Skeletal muscle satellite cell (primary cell): ENCODE measurements around the gene WDR59.

Experiments
- H3K27me3 ChIP-seq: 2 replicates; pipeline ENCODE4 v1.7.0; 2013; ENCODE audit warnings: low read length; ENCODE audit not compliant: control insufficient read depth, insufficient read depth
- H3K36me3 ChIP-seq: 2 replicates; pipeline ENCODE4 v1.7.0; 2013; ENCODE audit warnings: mild to moderate bottlenecking, control low read depth, low read length; ENCODE audit not compliant: insufficient read depth
- H3K4me1 ChIP-seq: 2 replicates; pipeline ENCODE4 v1.7.0; 2013; ENCODE audit warnings: low read length; ENCODE audit not compliant: control insufficient read depth, insufficient read depth
- H3K4me2 ChIP-seq: 2 replicates; pipeline ENCODE4 v1.7.0; 2013; ENCODE audit warnings: mild to moderate bottlenecking, low read length
- H3K4me3 ChIP-seq: 2 replicates; pipeline ENCODE4 v1.7.0; 2013; ENCODE audit warnings: low read length
- H3K9ac ChIP-seq: 2 replicates; pipeline ENCODE4 v1.7.0; 2013; ENCODE audit warnings: mild to moderate bottlenecking, low read depth, low read length, moderate library complexity
- H3K9me3 ChIP-seq: replicated peaks from 2 replicates; pipeline ENCODE4 v1.7.0; 2013; ENCODE audit warnings: mild to moderate bottlenecking, control low read depth, low read length

The WDR59 gene

DNA sequence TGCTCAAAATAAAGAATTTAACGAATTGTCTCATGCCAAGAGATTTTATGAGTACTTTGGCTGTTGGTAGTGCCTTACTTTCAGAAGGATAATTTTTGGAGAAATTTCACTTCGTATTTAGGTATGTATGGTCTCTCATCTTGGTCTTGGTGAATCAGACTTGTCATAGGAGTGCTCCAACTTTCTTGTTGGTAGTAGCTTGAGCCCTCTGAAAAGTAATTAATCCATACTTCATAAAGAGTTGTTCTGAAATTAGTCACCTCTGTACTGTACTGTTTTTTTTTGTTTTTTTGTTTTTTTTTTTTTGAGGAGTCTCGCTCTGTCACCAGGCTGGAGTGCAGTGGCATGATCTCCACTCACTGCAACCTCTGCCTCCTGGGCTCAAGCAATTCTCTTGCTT, 25.5 kb upstream of the WDR59 start:
- Histone ChIP-seq H3K4me1 (peaks cover 31% of the 10 kb centered on the region), H3K36me3 (peaks cover 3% of the 10 kb centered on the region), H3K4me2 (no peak overlapping the region), H3K4me3 (no peak overlapping the region), H3K9me3 (no peaks in the 10 kb centered on the region), H3K27me3 (no peaks in the 10 kb centered on the region), H3K9ac (no peak overlapping the region)

DNA sequence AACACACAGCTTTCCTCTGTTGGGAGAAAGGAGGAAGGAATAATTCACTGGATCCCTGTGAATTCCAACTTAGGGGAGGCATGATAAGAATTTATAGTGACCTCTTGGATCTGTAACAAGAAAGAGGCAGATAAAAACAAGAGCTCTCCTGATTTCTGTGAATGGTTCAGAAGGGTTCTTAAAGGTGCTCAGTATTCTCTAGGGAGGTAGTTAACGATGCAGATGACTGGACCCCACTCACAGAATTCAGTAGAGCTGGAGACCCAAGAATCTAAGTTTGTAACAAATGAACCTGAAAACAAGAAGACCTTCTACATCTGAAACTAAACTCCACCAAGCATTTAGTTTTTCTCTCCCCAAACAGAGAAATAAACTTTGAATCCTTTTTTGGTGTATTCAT, 22.5 kb upstream of the WDR59 start:
- Histone ChIP-seq H3K4me2 (no peak overlapping the region), H3K9ac (no peak overlapping the region), H3K36me3 (peaks cover 10% of the 10 kb centered on the region), H3K9me3 (no peaks in the 10 kb centered on the region), H3K4me3 (no peak overlapping the region), H3K4me1 (peaks cover 22% of the 10 kb centered on the region), H3K27me3 (no peaks in the 10 kb centered on the region)

- H3K4me1 ChIP-seq: peaks cover 19% of the 10 kb centered on the region
- H3K27me3 ChIP-seq: no peaks in the 10 kb centered on the region
- H3K4me3 ChIP-seq: no peak overlapping the region
- no peak overlapping the region for H3K9ac ChIP-seq
- H3K9me3 ChIP-seq: no peaks in the 10 kb centered on the region
- peaks cover 10% of the 10 kb centered on the region for H3K36me3 ChIP-seq
- H3K4me2 ChIP-seq: no peak overlapping the region
Observed at GRCh38 chr16:75005697-75006096, 20.8 kb upstream of the WDR59 start.

DNA sequence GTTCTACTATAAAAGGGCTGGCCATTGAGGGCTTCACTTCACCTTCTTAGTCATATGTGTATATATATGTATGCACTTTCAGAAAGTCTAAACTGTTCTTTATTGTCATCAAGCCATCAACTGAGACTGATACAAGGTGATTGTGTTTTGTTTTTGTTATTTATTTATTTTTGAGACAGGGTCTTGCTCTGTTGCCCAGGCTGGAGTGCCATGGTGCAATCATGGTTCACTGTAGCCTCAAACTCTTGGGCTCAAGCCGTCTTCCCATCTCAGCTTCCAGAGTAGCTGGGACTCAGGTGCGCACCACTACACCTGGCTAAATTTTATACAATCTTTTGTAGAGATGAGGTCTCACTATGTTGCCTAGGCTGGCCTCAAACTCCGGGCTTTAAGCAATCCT, 19.5 kb upstream of the WDR59 start:
- H3K4me1 ChIP-seq: peaks cover 18% of the 10 kb centered on the region
- H3K9ac ChIP-seq: no peak overlapping the region
- H3K36me3 ChIP-seq: peaks cover 10% of the 10 kb centered on the region
- H3K4me2 ChIP-seq: no peak overlapping the region
- H3K27me3 ChIP-seq: no peaks in the 10 kb centered on the region
- H3K9me3 ChIP-seq: no peaks in the 10 kb centered on the region
- H3K4me3 ChIP-seq: no peak overlapping the region

DNA sequence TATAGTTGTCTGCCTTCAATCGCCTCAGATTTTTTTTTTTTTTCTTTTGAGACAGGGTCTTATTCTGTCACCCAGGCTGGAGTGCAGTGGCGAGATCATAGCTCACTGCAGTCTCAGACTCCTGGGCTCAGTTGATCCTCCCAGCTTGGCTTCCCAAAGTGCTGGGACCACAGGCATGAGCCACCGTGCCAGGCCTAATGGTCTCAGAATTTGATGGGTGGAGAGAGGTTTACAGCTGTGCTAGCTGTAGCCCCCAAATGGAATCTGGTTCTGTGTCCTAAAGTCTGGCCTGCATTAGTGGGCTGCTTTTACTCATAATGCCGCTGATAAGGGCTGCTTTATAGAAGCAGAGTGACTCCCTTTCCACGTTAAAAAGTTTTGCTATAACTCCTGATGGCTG, 19.0 kb upstream of the WDR59 start:
- peaks cover 18% of the 10 kb centered on the region for H3K4me1 ChIP-seq
- H3K4me2 ChIP-seq: no peak overlapping the region

GRCh38 chr16:75002474-75002873, 17.6 kb upstream of the WDR59 start:
- Histone ChIP-seq H3K4me3 (no peak overlapping the region), H3K36me3 (peaks cover 7% of the 10 kb centered on the region), H3K9me3 (no peaks in the 10 kb centered on the region), H3K4me2 (no peak overlapping the region), H3K4me1 (peaks cover 18% of the 10 kb centered on the region), H3K27me3 (no peaks in the 10 kb centered on the region), H3K9ac (no peak overlapping the region)

More for the DNA sequence above, 19.0 kb upstream of the WDR59 start:
- H3K9ac ChIP-seq: no peak overlapping the region
- H3K4me3 ChIP-seq: no peak overlapping the region
- no peaks in the 10 kb centered on the region for H3K9me3 ChIP-seq
- H3K36me3 ChIP-seq: peaks cover 10% of the 10 kb centered on the region
- H3K27me3 ChIP-seq: no peaks in the 10 kb centered on the region

- peaks cover 7% of the 10 kb centered on the region for H3K36me3 ChIP-seq
- peaks cover 18% of the 10 kb centered on the region for H3K4me1 ChIP-seq
- H3K27me3 ChIP-seq: peaks cover 6% of the 10 kb centered on the region
- no peaks in the 10 kb centered on the region for H3K9me3 ChIP-seq
- peak overlapping the region; percentile 73 for H3K4me3 ChIP-seq
- H3K9ac ChIP-seq: peak overlapping the region; percentile 86
- peak overlapping the region; percentile 92 for H3K4me2 ChIP-seq
Observed at GRCh38 chr16:75000481-75001081, 15.7 kb upstream of the WDR59 start.

DNA sequence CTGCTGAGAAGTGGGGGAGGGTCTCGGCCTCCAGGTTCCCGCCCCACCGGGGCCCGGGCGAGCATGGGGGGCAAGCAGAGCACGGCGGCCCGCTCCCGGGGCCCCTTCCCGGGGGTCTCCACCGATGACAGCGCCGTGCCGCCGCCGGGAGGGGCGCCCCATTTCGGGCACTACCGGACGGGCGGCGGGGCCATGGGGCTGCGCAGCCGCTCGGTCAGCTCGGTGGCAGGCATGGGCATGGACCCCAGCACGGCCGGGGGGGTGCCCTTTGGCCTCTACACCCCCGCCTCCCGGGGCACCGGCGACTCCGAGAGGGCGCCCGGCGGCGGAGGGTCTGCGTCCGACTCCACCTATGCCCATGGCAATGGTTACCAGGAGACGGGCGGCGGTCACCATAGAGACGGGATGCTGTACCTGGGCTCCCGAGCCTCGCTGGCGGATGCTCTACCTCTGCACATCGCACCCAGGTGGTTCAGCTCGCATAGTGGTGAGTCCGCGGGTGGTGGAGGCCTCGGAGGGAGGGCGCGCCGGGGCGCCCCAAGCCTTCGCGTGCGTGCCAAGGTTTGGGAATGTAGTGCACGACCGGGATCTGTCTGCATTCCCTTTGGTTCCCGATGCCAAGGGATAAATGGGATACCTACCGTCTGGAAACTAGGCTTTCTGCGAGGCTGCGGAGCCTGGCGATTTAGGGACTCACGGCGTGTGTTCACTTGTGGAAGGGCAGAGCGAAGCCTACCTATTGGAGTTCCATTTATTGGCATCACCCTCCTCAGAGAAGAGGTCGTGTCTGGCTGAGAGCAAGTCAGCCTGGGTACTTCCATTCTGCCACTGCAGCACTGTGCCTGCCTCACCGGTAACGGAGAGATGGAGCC, 14.9 kb upstream of the WDR59 start:
- no peaks in the 10 kb centered on the region for H3K9me3 ChIP-seq
- peaks cover 6% of the 10 kb centered on the region for H3K27me3 ChIP-seq
- peak overlapping the region; percentile 73 for H3K4me3 ChIP-seq
- peak overlapping the region; percentile 86 for H3K9ac ChIP-seq
- peak overlapping the region; percentile 92 for H3K4me2 ChIP-seq
- H3K36me3 ChIP-seq: peaks cover 7% of the 10 kb centered on the region
- peaks cover 18% of the 10 kb centered on the region for H3K4me1 ChIP-seq

GRCh38 chr16:74999219-74999608, 14.3 kb upstream of the WDR59 start:
- Histone ChIP-seq H3K27me3 (peaks cover 6% of the 10 kb centered on the region), H3K4me1 (peaks cover 18% of the 10 kb centered on the region), H3K4me3 (peak overlapping the region; percentile 73), H3K9me3 (no peaks in the 10 kb centered on the region), H3K4me2 (peak overlapping the region; percentile 92), H3K36me3 (peaks cover 7% of the 10 kb centered on the region), H3K9ac (peak overlapping the region; percentile 86)

DNA sequence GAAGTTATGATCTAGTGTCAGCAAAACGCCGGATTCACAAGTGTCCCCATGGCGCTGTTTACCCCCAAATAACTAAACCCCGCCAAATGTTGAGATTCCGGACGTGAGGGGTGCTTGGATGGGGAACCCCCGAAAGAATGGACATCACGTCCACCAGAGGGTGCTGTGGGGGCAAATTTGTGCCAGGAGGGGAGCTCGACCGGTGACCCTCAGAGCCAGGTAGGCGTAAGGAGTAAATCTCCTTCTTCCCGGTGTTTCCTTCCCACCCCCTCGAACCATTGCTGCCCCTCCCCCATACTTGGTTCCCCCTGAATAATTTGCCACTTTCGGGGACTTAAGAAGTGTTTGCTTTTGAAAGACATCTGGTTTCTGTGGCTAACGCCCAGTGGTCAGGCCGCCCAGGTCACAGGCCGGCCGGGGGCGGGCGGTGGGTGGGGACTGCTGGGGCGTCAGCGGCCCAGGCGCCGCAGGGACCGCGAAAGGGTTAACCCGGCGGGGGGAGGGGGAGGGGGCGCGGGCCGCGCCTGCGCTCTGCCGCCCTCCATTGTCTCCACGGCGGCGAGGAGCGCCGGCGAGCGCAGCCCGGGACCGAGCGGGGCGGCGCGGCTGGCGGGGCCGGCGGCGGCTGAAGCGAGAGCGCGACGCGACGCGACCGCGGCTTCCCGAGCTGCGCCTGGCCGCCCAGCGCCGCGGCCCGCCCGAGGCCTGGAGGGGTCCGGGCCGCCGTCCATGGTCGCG, 13.7 kb upstream of the WDR59 start, which contains the start of gene ZNRF1:
ZNRF1 (plus strand) TSS at position 544 of the 738 bp plus-strand sequence. CDS start 648 bp downstream, outside the sequence.
- peaks cover 6% of the 10 kb centered on the region for H3K36me3 ChIP-seq
- H3K4me2 ChIP-seq: peak within 1 kb of the TSS; percentile 92
- H3K9me3 ChIP-seq: no peaks in the 10 kb centered on the region
- H3K9ac ChIP-seq: peak within 1 kb of the TSS; percentile 86
- peaks cover 18% of the 10 kb centered on the region for H3K4me1 ChIP-seq
- H3K4me3 ChIP-seq: peak within 1 kb of the TSS; percentile 73
- peaks cover 11% of the 10 kb centered on the region for H3K27me3 ChIP-seq

DNA sequence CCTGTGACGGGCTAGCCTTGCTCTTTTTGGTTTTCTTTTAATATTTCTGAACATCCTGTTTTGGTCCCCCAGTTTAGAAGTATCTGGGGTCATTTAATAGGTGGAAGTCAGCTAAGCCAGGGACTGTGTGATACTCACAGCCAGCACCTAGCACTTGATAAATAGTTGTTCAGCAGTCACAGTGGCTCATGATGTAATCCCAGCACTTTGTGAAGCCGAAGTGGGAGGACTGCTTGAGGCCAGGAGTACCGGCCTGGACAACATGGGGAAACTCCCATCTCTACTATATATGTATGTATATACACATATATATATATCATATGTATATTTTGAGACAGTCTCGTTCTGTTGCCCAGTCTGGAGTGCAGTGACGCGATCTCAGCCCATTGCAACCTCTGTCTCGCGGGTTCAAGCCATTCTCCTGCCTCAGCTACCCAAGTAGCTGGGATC, 12.1 kb upstream of the WDR59 start:
- no peaks in the 10 kb centered on the region for H3K36me3 ChIP-seq
- H3K9ac ChIP-seq: no peak overlapping the region
- peaks cover 16% of the 10 kb centered on the region for H3K4me1 ChIP-seq
- H3K27me3 ChIP-seq: peaks cover 20% of the 10 kb centered on the region
- no peak overlapping the region for H3K4me2 ChIP-seq
- no peak overlapping the region for H3K4me3 ChIP-seq
- no peaks in the 10 kb centered on the region for H3K9me3 ChIP-seq
